ENCODE measurements around the gene CRIM1. TPM values are rescaled to one million over a fixed set of nuclear protein-coding genes. Genes with fewer than 3 reads are reported as not detected.

The CRIM1 gene
- total and polyA plus RNA-seq, 2 donors (not counting 1 experiment from before 2014, with no cell fraction given), result 364 to 661 TPM

DNA sequence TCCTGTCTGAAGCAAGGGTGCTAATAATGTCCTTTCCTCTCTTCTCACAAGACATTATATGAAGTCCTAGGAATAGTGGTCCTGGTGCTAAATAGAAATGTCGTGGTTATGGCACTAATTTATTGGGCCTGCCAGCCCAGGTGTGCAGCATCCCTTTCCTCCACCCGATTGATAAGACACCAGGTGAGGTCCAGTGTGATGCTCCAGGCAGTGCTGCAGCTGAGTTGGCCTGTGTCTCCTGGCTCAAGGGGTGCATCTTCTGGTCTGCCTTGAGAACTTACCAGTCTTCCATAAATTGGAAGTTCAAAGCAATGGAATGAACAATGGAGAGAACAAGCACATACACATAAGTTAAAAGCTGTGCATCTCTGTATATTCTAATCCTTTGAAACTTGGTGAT lies 26.9 kb downstream of the CRIM1 start:
- no peak overlapping the region for H2AFZ ChIP-seq (ENCODE audit: low read length)
- peaks cover 29% of the 10 kb centered on the region for H3K4me1 ChIP-seq (ENCODE audit: control insufficient read depth, extremely low read depth, insufficient read depth, low read length)
- H3K9me3 ChIP-seq (ENCODE audit: control insufficient read depth, insufficient read depth, low read depth, low read length), result no peaks in the 10 kb centered on the region
- H3K4me3 ChIP-seq (replicated peaks in 1 of 4; ENCODE audit: control extremely low read depth in 1 of 4, insufficient read depth in 1 of 4, low read depth in 3 of 4, low read length in 4 of 4), result no peak overlapping the region
- H3K36me3 ChIP-seq (ENCODE audit: control insufficient read depth, insufficient read depth, low read length), result peaks cover 7% of the 10 kb centered on the region
- no peak for DNase-seq (ENCODE audit: low read depth in 2 of 2)
- TF ChIP-seq, protein P1, sequence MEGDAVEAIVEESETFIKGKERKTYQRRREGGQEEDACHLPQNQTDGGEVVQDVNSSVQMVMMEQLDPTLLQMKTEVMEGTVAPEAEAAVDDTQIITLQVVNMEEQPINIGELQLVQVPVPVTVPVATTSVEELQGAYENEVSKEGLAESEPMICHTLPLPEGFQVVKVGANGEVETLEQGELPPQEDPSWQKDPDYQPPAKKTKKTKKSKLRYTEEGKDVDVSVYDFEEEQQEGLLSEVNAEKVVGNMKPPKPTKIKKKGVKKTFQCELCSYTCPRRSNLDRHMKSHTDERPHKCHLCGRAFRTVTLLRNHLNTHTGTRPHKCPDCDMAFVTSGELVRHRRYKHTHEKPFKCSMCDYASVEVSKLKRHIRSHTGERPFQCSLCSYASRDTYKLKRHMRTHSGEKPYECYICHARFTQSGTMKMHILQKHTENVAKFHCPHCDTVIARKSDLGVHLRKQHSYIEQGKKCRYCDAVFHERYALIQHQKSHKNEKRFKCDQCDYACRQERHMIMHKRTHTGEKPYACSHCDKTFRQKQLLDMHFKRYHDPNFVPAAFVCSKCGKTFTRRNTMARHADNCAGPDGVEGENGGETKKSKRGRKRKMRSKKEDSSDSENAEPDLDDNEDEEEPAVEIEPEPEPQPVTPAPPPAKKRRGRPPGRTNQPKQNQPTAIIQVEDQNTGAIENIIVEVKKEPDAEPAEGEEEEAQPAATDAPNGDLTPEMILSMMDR (conservative IDR thresholded peaks at IDR 0.05 in 1 of 2, IDR thresholded peaks at IDR 0.05 in 1 of 2; ENCODE audit: low read depth in 1 of 2, low read length in 2 of 2), result no peak
- TF ChIP-seq EZH2 (IDR thresholded peaks at IDR 0.05; ENCODE audit: low read length, missing control alignments), result no peak
- H3K27ac ChIP-seq (ENCODE audit: insufficient read depth, low read length), result no peak overlapping the region
- H3K79me2 ChIP-seq (ENCODE audit: control insufficient read depth, insufficient read depth, low read length), result peaks cover 96% of the 10 kb centered on the region
- H3K4me2 ChIP-seq (ENCODE audit: extremely low read depth, insufficient read depth, low read length), result no peak overlapping the region
- H3K27me3 ChIP-seq (ENCODE audit: control insufficient read depth, insufficient read depth, low read length), result no peaks in the 10 kb centered on the region
- no peak overlapping the region for H3K9ac ChIP-seq (ENCODE audit: insufficient read depth, low read length)
- peaks cover 2% of the 10 kb centered on the region for H4K20me1 ChIP-seq (ENCODE audit: control insufficient read depth, extremely low read depth, insufficient read depth, low read length)

GRCh38 chr2:36383726-36384125 lies 28.1 kb downstream of the CRIM1 start:
- peaks cover 7% of the 10 kb centered on the region for H3K36me3 ChIP-seq (ENCODE audit: control insufficient read depth, insufficient read depth, low read length)
- DNase-seq (ENCODE audit: low read depth in 2 of 2), result no peak
- TF ChIP-seq, protein P1 (conservative IDR thresholded peaks at IDR 0.05 in 1 of 2, IDR thresholded peaks at IDR 0.05 in 1 of 2; ENCODE audit: low read depth in 1 of 2, low read length in 2 of 2), result no peak
- no peak for TF ChIP-seq EZH2 (IDR thresholded peaks at IDR 0.05; ENCODE audit: low read length, missing control alignments)
- H3K9ac ChIP-seq (ENCODE audit: insufficient read depth, low read length), result no peak overlapping the region
- H3K4me2 ChIP-seq (ENCODE audit: extremely low read depth, insufficient read depth, low read length), result no peak overlapping the region
- peaks cover 2% of the 10 kb centered on the region for H4K20me1 ChIP-seq (ENCODE audit: control insufficient read depth, extremely low read depth, insufficient read depth, low read length)
- no peak overlapping the region for H2AFZ ChIP-seq (ENCODE audit: low read length)
- H3K4me3 ChIP-seq (replicated peaks in 1 of 4; ENCODE audit: control extremely low read depth in 1 of 4, insufficient read depth in 1 of 4, low read depth in 3 of 4, low read length in 4 of 4), result no peak overlapping the region
- no peaks in the 10 kb centered on the region for H3K27me3 ChIP-seq (ENCODE audit: control insufficient read depth, insufficient read depth, low read length)
- H3K9me3 ChIP-seq (ENCODE audit: control insufficient read depth, insufficient read depth, low read depth, low read length), result no peaks in the 10 kb centered on the region
- peaks cover 96% of the 10 kb centered on the region for H3K79me2 ChIP-seq (ENCODE audit: control insufficient read depth, insufficient read depth, low read length)
- peaks cover 30% of the 10 kb centered on the region for H3K4me1 ChIP-seq (ENCODE audit: control insufficient read depth, extremely low read depth, insufficient read depth, low read length)
- H3K27ac ChIP-seq (ENCODE audit: insufficient read depth, low read length), result no peak overlapping the region

DNA sequence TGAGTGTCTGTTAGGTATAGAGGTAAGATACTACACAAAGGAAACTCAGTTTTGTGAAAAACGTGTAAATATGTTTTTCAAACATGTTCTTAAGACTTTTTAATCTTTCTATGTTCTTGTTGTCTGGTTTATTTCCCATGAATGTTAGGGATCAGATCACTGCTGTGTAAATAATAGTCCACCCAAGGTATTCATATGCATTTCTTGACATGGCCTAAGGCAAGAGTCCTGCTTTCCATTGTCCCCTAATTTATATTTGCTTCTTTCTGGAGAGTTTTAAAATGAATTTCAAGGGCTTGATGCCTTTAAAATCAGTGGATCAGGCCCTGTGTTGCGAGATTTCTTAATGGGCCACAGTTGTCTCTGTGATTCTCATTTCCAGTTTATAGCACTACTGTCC lies 28.9 kb downstream of the CRIM1 start:
- Histone ChIP-seq H3K4me2 (ENCODE audit: extremely low read depth, insufficient read depth, low read length) (no peak overlapping the region), H3K9me3 (ENCODE audit: control insufficient read depth, insufficient read depth, low read depth, low read length) (no peaks in the 10 kb centered on the region), H3K4me3 (replicated peaks in 1 of 4; ENCODE audit: control extremely low read depth in 1 of 4, insufficient read depth in 1 of 4, low read depth in 3 of 4, low read length in 4 of 4) (no peak overlapping the region), H3K79me2 (ENCODE audit: control insufficient read depth, insufficient read depth, low read length) (peaks cover 96% of the 10 kb centered on the region), H3K9ac (ENCODE audit: insufficient read depth, low read length) (no peak overlapping the region), H3K4me1 (ENCODE audit: control insufficient read depth, extremely low read depth, insufficient read depth, low read length) (peaks cover 30% of the 10 kb centered on the region), H2AFZ (ENCODE audit: low read length) (no peak overlapping the region), H3K27ac (ENCODE audit: insufficient read depth, low read length) (no peak overlapping the region), H3K36me3 (ENCODE audit: control insufficient read depth, insufficient read depth, low read length) (peaks cover 7% of the 10 kb centered on the region), H3K27me3 (ENCODE audit: control insufficient read depth, insufficient read depth, low read length) (no peaks in the 10 kb centered on the region), H4K20me1 (ENCODE audit: control insufficient read depth, extremely low read depth, insufficient read depth, low read length) (peaks cover 2% of the 10 kb centered on the region)
- TF ChIP-seq, protein P1 (conservative IDR thresholded peaks at IDR 0.05 in 1 of 2, IDR thresholded peaks at IDR 0.05 in 1 of 2; ENCODE audit: low read depth in 1 of 2, low read length in 2 of 2), result no peak
- no peak for TF ChIP-seq EZH2 (IDR thresholded peaks at IDR 0.05; ENCODE audit: low read length, missing control alignments)
- no peak for DNase-seq (ENCODE audit: low read depth in 2 of 2)

Data from fibroblast of lung (primary cell).